Measurements from ENCODE around the gene SPON1. TPM values are rescaled to one million over a fixed set of nuclear protein-coding genes. Genes with fewer than 3 reads are reported as not detected.

SPON1 gene
- total RNA-seq, 2 donors from 2014 or later, result 9.3 to 26.7 TPM

GRCh38 chr11:14242187-14242586 is 279.7 kb downstream of the SPON1 start:
- Histone ChIP-seq H3K27me3 (no peaks in the 10 kb centered on the region), H3K4me3 (no peak overlapping the region), H3K36me3 (replicated peaks in 1 of 2; ENCODE audit: insufficient read depth in 1 of 2, low read depth in 2 of 2) (no peaks in the 10 kb centered on the region), H3K27ac (no peak overlapping the region), H3K4me1 (no peaks in the 10 kb centered on the region), H3K9me3 (no peaks in the 10 kb centered on the region)
- intact Hi-C loops (cut with DNase I), result loop anchor here (10.0 kb wide), 1 partner anchor 467 kb away; no protein-coding TSS in a partner anchor
- 33 to 38% methylated on average over 4 of the region's 4 CpGs for WGBS, 2 donors
- peak in 2 of 4 donors; percentile 35 to 42 for DNase-seq
- peak; percentile 42 for ATAC-seq
- TF ChIP-seq CTCF (IDR thresholded peaks at IDR 0.05) (no peak), POLR2A (IDR thresholded peaks at IDR 0.05) (no peak)

GRCh38 chr11:14242733-14243132 is 280.2 kb downstream of the SPON1 start:
- TF ChIP-seq CTCF (IDR thresholded peaks at IDR 0.05) (no peak), POLR2A (IDR thresholded peaks at IDR 0.05) (no peak)
- H3K36me3 ChIP-seq (replicated peaks in 1 of 2; ENCODE audit: insufficient read depth in 1 of 2, low read depth in 2 of 2), result no peaks in the 10 kb centered on the region
- H3K27me3 ChIP-seq, result no peaks in the 10 kb centered on the region
- DNase-seq, result no peak
- no peak for ATAC-seq
- no peak overlapping the region for H3K27ac ChIP-seq
- H3K9me3 ChIP-seq, result no peaks in the 10 kb centered on the region
- no peak overlapping the region for H3K4me3 ChIP-seq
- intact Hi-C loops (cut with DNase I), result loop anchor here (10.0 kb wide), 1 partner anchor 468 kb away; no protein-coding TSS in a partner anchor
- WGBS, 2 donors, result 88 to 92% methylated on average over 4 of the region's 4 CpGs
- no peaks in the 10 kb centered on the region for H3K4me1 ChIP-seq

GRCh38 chr11:14244926-14245325 is 282.4 kb downstream of the SPON1 start:
- no peak for ATAC-seq
- H3K4me1 ChIP-seq, result no peaks in the 10 kb centered on the region
- intact Hi-C loops (cut with DNase I), result loop anchor here (5.0 to 10.0 kb wide), 2 partner anchors 288 to 470 kb away; no protein-coding TSS in a partner anchor

GRCh38 chr11:14245444-14245843 is 282.9 kb downstream of the SPON1 start:
- intact Hi-C loops (cut with DNase I), result loop anchor here (5.0 to 10.0 kb wide), 2 partner anchors 288 to 471 kb away; no protein-coding TSS in a partner anchor
- Histone ChIP-seq H3K36me3 (replicated peaks in 1 of 2; ENCODE audit: insufficient read depth in 1 of 2, low read depth in 2 of 2) (no peaks in the 10 kb centered on the region), H3K9me3 (no peaks in the 10 kb centered on the region), H3K27ac (no peak overlapping the region), H3K27me3 (no peaks in the 10 kb centered on the region), H3K4me3 (no peak overlapping the region), H3K4me1 (no peaks in the 10 kb centered on the region)
- no peak for DNase-seq
- no peak for ATAC-seq
- TF ChIP-seq CTCF (IDR thresholded peaks at IDR 0.05) (no peak), POLR2A (IDR thresholded peaks at IDR 0.05) (no peak)
- 80% methylated on average over 2 of the region's 2 CpGs; no CpG with 5 or more reads in 1 of the 2 donors for WGBS, 2 donors

More at GRCh38 chr11:14244926-14245325, 282.4 kb downstream of the SPON1 start:
- Histone ChIP-seq H3K27ac (no peak overlapping the region), H3K9me3 (no peaks in the 10 kb centered on the region), H3K27me3 (no peaks in the 10 kb centered on the region), H3K36me3 (replicated peaks in 1 of 2; ENCODE audit: insufficient read depth in 1 of 2, low read depth in 2 of 2) (no peaks in the 10 kb centered on the region), H3K4me3 (no peak overlapping the region)
- TF ChIP-seq POLR2A (IDR thresholded peaks at IDR 0.05) (no peak), CTCF (IDR thresholded peaks at IDR 0.05) (no peak)
- 79 to 81% methylated on average over 8 of the region's 8 CpGs for WGBS, 2 donors
- no peak for DNase-seq

GRCh38 chr11:14248580-14248981 is 286.1 kb downstream of the SPON1 start:
- H3K9me3 ChIP-seq, result no peaks in the 10 kb centered on the region
- TF ChIP-seq CTCF (IDR thresholded peaks at IDR 0.05), result no peak
- TF ChIP-seq POLR2A (IDR thresholded peaks at IDR 0.05), result no peak
- no peaks in the 10 kb centered on the region for H3K27me3 ChIP-seq
- H3K4me3 ChIP-seq, result no peak overlapping the region
- ATAC-seq (no peak), DNase-seq (no peak)
- no peak overlapping the region for H3K27ac ChIP-seq
- intact Hi-C loops (cut with DNase I), result loop anchor here (5.0 to 10.0 kb wide), 2 partner anchors 291 to 474 kb away; no protein-coding TSS in a partner anchor
- 50 to 59% methylated on average over 5 of the region's 5 CpGs for WGBS, 2 donors
- H3K36me3 ChIP-seq (replicated peaks in 1 of 2; ENCODE audit: insufficient read depth in 1 of 2, low read depth in 2 of 2), result no peaks in the 10 kb centered on the region
- no peaks in the 10 kb centered on the region for H3K4me1 ChIP-seq
